Transverse colon (tissue), 3 donors: ENCODE data around the gene VPS33A.

Experiments
- EP300 ChIP-seq: sonication (generic); formaldehyde crosslinking; IDR thresholded peaks from one replicate; pipeline ENCODE4 v1.6.1; 2017; ENCODE audit warnings: antibody characterized with exemption, low read depth
- POLR2A ChIP-seq: fragments of 450-650 bp; IDR thresholded peaks from one replicate; pipeline ENCODE4 v1.6.1; 2016; ENCODE audit warnings: antibody characterized with exemption, mild to moderate bottlenecking, moderate library complexity
- TF ChIP-seq, protein P1 (sequence below), 5 experiments: fragments of 200-600 bp in 3 of 5; fragments of 450-650 bp in 2 of 5; sonication (generic) in 3 of 5; IDR thresholded peaks; 1 replicate in 2 of 5; 2 replicates in 3 of 5; pipeline ENCODE4 v1.5.1; 2016 to 2017; ENCODE audit warnings: antibody characterized with exemption in 5 of 5, inconsistent platforms in 3 of 5, mild to moderate bottlenecking in 2 of 5, moderate library complexity in 1 of 5

DNA sequence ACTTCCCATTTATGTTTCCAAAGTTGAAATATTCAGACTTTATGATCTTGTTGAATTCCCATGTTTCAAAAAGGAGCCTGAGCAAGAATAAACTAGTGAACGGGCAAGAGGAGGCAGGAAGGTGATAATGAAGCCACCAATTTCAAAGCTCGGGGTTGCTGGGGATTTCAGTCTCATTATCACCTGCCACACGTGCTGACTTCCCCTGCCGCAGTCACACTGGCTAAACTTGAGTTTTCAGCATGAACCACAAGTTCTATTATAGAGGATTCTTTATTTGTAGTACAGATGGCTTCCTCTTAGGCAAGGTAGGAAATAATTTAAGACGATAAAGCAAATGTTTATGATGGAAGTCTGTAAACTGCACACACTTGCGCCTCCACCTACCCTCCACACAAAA is 22.3 kb downstream of the VPS33A start:
- TF ChIP-seq, protein P1, sequence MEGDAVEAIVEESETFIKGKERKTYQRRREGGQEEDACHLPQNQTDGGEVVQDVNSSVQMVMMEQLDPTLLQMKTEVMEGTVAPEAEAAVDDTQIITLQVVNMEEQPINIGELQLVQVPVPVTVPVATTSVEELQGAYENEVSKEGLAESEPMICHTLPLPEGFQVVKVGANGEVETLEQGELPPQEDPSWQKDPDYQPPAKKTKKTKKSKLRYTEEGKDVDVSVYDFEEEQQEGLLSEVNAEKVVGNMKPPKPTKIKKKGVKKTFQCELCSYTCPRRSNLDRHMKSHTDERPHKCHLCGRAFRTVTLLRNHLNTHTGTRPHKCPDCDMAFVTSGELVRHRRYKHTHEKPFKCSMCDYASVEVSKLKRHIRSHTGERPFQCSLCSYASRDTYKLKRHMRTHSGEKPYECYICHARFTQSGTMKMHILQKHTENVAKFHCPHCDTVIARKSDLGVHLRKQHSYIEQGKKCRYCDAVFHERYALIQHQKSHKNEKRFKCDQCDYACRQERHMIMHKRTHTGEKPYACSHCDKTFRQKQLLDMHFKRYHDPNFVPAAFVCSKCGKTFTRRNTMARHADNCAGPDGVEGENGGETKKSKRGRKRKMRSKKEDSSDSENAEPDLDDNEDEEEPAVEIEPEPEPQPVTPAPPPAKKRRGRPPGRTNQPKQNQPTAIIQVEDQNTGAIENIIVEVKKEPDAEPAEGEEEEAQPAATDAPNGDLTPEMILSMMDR (IDR thresholded peaks at IDR 0.05), result no peak
- TF ChIP-seq POLR2A (no peak), EP300 (no peak)
